GM18508 (cell line): ENCODE measurements around the gene MEP1B.
"Not testable (repeated sequence)": the region's sequence is repeated elsewhere in the genome, so short reads cannot be mapped to it uniquely, and the experiment has no call there.

ENCODE experiments used
- ATAC-seq: cut with Tn5 transposase; IDR thresholded peaks from one replicate; pipeline ENCODE4 v1.9.1; 2021; ENCODE audit warnings: moderate number of reproducible peaks; ENCODE audit not compliant: insufficient read depth, unreplicated experiment

Gene MEP1B

GRCh38 chr18:32208023-32208422 lies 18.2 kb downstream of the MEP1B start:
- ATAC-seq, result no peak

- no peak for ATAC-seq
Observed at GRCh38 chr18:32208577-32208976, 18.7 kb downstream of the MEP1B start.

- no peak for ATAC-seq
Observed at GRCh38 chr18:32209685-32210445, 20.0 kb downstream of the MEP1B start.

- ATAC-seq, result no peak
Observed at GRCh38 chr18:32213693-32214092, 23.9 kb downstream of the MEP1B start.

GRCh38 chr18:32216390-32216789 lies 26.6 kb downstream of the MEP1B start:
- no peak for ATAC-seq

- no peak for ATAC-seq
Observed at GRCh38 chr18:32219431-32220018, 29.7 kb downstream of the MEP1B start.

- ATAC-seq, result not testable (repeated sequence)
Observed at GRCh38 chr18:32233348-32233747, 43.5 kb downstream of the MEP1B start.

- ATAC-seq, result no peak
Observed at GRCh38 chr18:32237049-32237448, 47.2 kb downstream of the MEP1B start.

GRCh38 chr18:32238635-32239268 lies 48.9 kb downstream of the MEP1B start:
- ATAC-seq, result no peak

GRCh38 chr18:32242395-32242794 lies 52.6 kb downstream of the MEP1B start:
- ATAC-seq, result no peak

- ATAC-seq, result no peak
Observed at GRCh38 chr18:32243358-32243757, 53.5 kb downstream of the MEP1B start.

- ATAC-seq, result no peak
Observed at GRCh38 chr18:32244881-32245280, 55.0 kb downstream of the MEP1B start.

- no peak for ATAC-seq
Observed at GRCh38 chr18:32249147-32249929, 59.5 kb downstream of the MEP1B start.

- ATAC-seq, result no peak
Observed at GRCh38 chr18:32251466-32251865, 61.6 kb downstream of the MEP1B start.

GRCh38 chr18:32252141-32252860 lies 62.5 kb downstream of the MEP1B start:
- ATAC-seq, result no peak

GRCh38 chr18:32255570-32255969 lies 65.7 kb downstream of the MEP1B start:
- ATAC-seq, result no peak

GRCh38 chr18:32257084-32257785 lies 67.4 kb downstream of the MEP1B start:
- no peak for ATAC-seq

- no peak for ATAC-seq
Observed at GRCh38 chr18:32258148-32258547, 68.3 kb downstream of the MEP1B start.

- no peak for ATAC-seq
Observed at GRCh38 chr18:32258558-32259204, 68.8 kb downstream of the MEP1B start.
